ENCODE results near the gene RPS2. TPM values are rescaled to one million over a fixed set of nuclear protein-coding genes. Genes with fewer than 3 reads are reported as not detected.

Gene RPS2
- total RNA-seq, 1 experiment from 2014 or later: 2,950 TPM

GRCh38 chr16:1976951-1977874, 12.6 kb upstream of the RPS2 start:
- CTCF ChIA-PET: interaction anchor here (0.6 kb wide), 1 partner anchor 25 kb away, joined by 3 read pairs; no protein-coding TSS in a partner anchor
- Mint-ChIP-seq H3K4me3 (ENCODE audit: low read depth, unreplicated experiment) (peak overlapping the region; percentile 15), H3K4me1 (ENCODE audit: low read depth, unreplicated experiment) (peaks cover 33% of the 10 kb centered on the region), H3K27ac (ENCODE audit: unreplicated experiment) (no peak overlapping the region), H3K36me3 (ENCODE audit: insufficient read depth, unreplicated experiment) (peaks cover 80% of the 10 kb centered on the region), H3K27me3 (ENCODE audit: unreplicated experiment) (no peaks in the 10 kb centered on the region), H3K9me3 (ENCODE audit: low read depth, unreplicated experiment) (no peaks in the 10 kb centered on the region)
- TF ChIP-seq, protein P1, sequence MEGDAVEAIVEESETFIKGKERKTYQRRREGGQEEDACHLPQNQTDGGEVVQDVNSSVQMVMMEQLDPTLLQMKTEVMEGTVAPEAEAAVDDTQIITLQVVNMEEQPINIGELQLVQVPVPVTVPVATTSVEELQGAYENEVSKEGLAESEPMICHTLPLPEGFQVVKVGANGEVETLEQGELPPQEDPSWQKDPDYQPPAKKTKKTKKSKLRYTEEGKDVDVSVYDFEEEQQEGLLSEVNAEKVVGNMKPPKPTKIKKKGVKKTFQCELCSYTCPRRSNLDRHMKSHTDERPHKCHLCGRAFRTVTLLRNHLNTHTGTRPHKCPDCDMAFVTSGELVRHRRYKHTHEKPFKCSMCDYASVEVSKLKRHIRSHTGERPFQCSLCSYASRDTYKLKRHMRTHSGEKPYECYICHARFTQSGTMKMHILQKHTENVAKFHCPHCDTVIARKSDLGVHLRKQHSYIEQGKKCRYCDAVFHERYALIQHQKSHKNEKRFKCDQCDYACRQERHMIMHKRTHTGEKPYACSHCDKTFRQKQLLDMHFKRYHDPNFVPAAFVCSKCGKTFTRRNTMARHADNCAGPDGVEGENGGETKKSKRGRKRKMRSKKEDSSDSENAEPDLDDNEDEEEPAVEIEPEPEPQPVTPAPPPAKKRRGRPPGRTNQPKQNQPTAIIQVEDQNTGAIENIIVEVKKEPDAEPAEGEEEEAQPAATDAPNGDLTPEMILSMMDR (IDR thresholded peaks at IDR 0.05; ENCODE audit: unreplicated experiment): no peak
- no TSS peak for BruUV-seq (replicated peaks)
- no peak for DNase-seq
- intact Hi-C loops (cut with micrococcal nuclease; ENCODE audit: unreplicated experiment): no loop called here

GRCh38 chr16:1976216-1976520, 11.5 kb upstream of the RPS2 start:
- no peaks in the 10 kb centered on the region for H3K9me3 Mint-ChIP-seq (ENCODE audit: low read depth, unreplicated experiment)
- H3K27me3 Mint-ChIP-seq (ENCODE audit: unreplicated experiment): no peaks in the 10 kb centered on the region
- H3K4me3 Mint-ChIP-seq (ENCODE audit: low read depth, unreplicated experiment): peak overlapping the region; percentile 34
- TF ChIP-seq, protein P1 (IDR thresholded peaks at IDR 0.05; ENCODE audit: unreplicated experiment): no peak
- CTCF ChIA-PET: no interaction called here
- intact Hi-C loops (cut with micrococcal nuclease; ENCODE audit: unreplicated experiment): no loop called here
- BruUV-seq (replicated peaks): no TSS peak
- DNase-seq: no peak
- peaks cover 22% of the 10 kb centered on the region for H3K4me1 Mint-ChIP-seq (ENCODE audit: low read depth, unreplicated experiment)
- H3K36me3 Mint-ChIP-seq (ENCODE audit: insufficient read depth, unreplicated experiment): peaks cover 80% of the 10 kb centered on the region
- no peak overlapping the region for H3K27ac Mint-ChIP-seq (ENCODE audit: unreplicated experiment)

- intact Hi-C loops (cut with micrococcal nuclease; ENCODE audit: unreplicated experiment): no loop called here
- Mint-ChIP-seq H3K4me1 (ENCODE audit: low read depth, unreplicated experiment) (peaks cover 17% of the 10 kb centered on the region), H3K36me3 (ENCODE audit: insufficient read depth, unreplicated experiment) (peaks cover 80% of the 10 kb centered on the region), H3K4me3 (ENCODE audit: low read depth, unreplicated experiment) (peak overlapping the region; percentile 34), H3K27ac (ENCODE audit: unreplicated experiment) (no peak overlapping the region), H3K9me3 (ENCODE audit: low read depth, unreplicated experiment) (no peaks in the 10 kb centered on the region), H3K27me3 (ENCODE audit: unreplicated experiment) (no peaks in the 10 kb centered on the region)
- no TSS peak for BruUV-seq (replicated peaks)
- CTCF ChIA-PET: no interaction called here
- TF ChIP-seq, protein P1 (IDR thresholded peaks at IDR 0.05; ENCODE audit: unreplicated experiment): no peak
- no peak for DNase-seq
These were observed 11.0 kb upstream of the RPS2 start for GRCh38 chr16:1975432-1976215.

DNA sequence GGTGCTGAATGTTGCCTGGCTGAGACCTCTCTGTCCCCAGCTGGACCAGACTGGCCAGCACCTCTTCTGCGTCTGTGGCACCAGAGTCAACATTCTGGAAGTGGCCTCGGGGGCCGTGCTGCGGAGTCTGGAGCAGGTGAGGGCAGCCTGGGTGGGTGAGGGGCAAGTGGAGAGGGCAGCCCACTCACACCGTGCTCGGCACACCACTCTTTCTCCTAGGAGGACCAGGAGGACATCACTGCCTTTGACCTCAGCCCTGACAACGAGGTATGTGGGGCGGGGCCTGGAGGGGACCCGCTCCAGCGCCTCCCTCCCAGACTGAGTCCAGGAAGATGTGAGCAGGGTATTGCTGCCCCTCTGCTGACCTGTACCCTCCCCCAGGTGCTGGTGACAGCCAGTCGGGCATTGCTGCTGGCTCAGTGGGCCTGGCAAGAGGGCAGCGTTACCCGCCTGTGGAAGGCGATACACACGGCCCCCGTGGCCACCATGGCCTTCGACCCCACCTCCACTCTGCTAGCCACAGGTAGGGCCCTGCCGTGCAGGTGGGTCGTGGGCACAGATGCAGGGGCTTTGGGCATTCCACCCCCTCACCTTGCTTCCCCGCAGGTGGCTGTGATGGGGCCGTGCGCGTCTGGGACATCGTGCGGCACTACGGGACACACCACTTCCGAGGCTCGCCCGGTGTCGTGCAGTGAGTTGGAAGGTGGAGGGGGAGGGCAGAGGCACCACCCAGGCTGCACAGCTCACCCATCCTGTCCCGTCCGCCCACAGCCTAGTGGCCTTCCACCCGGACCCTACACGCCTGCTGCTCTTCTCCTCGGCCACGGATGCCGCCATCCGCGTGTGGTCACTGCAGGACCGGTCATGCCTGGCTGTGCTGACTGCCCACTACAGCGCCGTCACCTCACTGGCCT, 9.8 kb upstream of the RPS2 start:
- CTCF ChIA-PET: no interaction called here
- TF ChIP-seq, protein P1 (IDR thresholded peaks at IDR 0.05; ENCODE audit: unreplicated experiment): no peak
- Mint-ChIP-seq H3K27ac (ENCODE audit: unreplicated experiment) (no peak overlapping the region), H3K4me3 (ENCODE audit: low read depth, unreplicated experiment) (peak overlapping the region; percentile 8), H3K9me3 (ENCODE audit: low read depth, unreplicated experiment) (no peaks in the 10 kb centered on the region), H3K27me3 (ENCODE audit: unreplicated experiment) (no peaks in the 10 kb centered on the region), H3K36me3 (ENCODE audit: insufficient read depth, unreplicated experiment) (peaks cover 67% of the 10 kb centered on the region), H3K4me1 (ENCODE audit: low read depth, unreplicated experiment) (peaks cover 15% of the 10 kb centered on the region)
- no peak for DNase-seq
- TSS peak; percentile 8 for BruUV-seq (replicated peaks)
- intact Hi-C loops (cut with micrococcal nuclease; ENCODE audit: unreplicated experiment): no loop called here

Data from Calu3 (cell line).